SK-N-SH (cell line): Measurements from ENCODE around the gene DNAJC15. TPM values are rescaled to one million over a fixed set of nuclear protein-coding genes. Genes with fewer than 3 reads are reported as not detected.
A peak's percentile ranks its signal among the peaks of the same experiment; 100 is the strongest.

Experiments
- CTCF ChIA-PET: fragments of 300-600, 350-600 bp; formaldehyde crosslinking; extraction: SDS; loops from one replicate; lab custom pipeline; 2021; lab: Yijun Ruan, JAX
- POLR2A ChIA-PET: fragments of 350-600 bp; sonication (Branson Sonifier 250); formaldehyde crosslinking; extraction: SDS; loops from one replicate; lab custom pipeline; 2020; ENCODE audit warnings: antibody characterized with exemption, inconsistent platforms; lab: Yijun Ruan, JAX
- DNase-seq: peaks from one replicate; pipeline ENCODE4 v3.0.0; 2012
- H2AFZ ChIP-seq: fragments of 200-600 bp; sonication (generic); 2 replicates; pipeline ENCODE4 v1.8.1; 2016; ENCODE audit warnings: antibody characterized with exemption, mild to moderate bottlenecking, low read depth
- H3F3A ChIP-seq: fragments of 200-600 bp; sonication (generic); replicated peaks from 2 replicates; pipeline ENCODE3; 2016; ENCODE audit warnings: antibody characterized with exemption, mild to moderate bottlenecking; ENCODE audit not compliant: insufficient read depth
- H3K27ac ChIP-seq, 2 experiments: fragments of 200-500 bp in 1 of 2; fragments of 200-600 bp in 1 of 2; sonication (Bioruptor generic) in 1 of 2; sonication (generic), shearing (Covaris generic) in 1 of 2; 2 replicates each; pipeline versions ENCODE4 v1.5.1 to v1.6.1; 2014 to 2016; ENCODE audit warnings: low read depth in 2 of 2, inconsistent platforms in 1 of 2, low read length in 1 of 2, mild to moderate bottlenecking in 1 of 2, mixed read lengths in 1 of 2
- H3K27me3 ChIP-seq: fragments of 200-600 bp; sonication (generic), shearing (Covaris generic); 2 replicates; pipeline ENCODE4 v1.6.1; 2016; ENCODE audit warnings: mixed run types; ENCODE audit not compliant: insufficient read depth
- H3K36me3 ChIP-seq, 2 experiments: fragments of 200-500 bp in 1 of 2; fragments of 200-600 bp in 1 of 2; sonication (Bioruptor generic) in 1 of 2; sonication (generic) in 1 of 2; replicated peaks in 1 of 2; 2 replicates each; pipeline versions ENCODE3 to v1.5.1; 2014 to 2016; ENCODE audit warnings: low read length in 1 of 2, mild to moderate bottlenecking in 1 of 2; ENCODE audit not compliant: insufficient read depth in 2 of 2, control insufficient read depth in 1 of 2
- H3K4me1 ChIP-seq, 2 experiments: fragments of 200-500 bp in 1 of 2; fragments of 200-600 bp in 1 of 2; sonication (Bioruptor generic) in 1 of 2; sonication (generic), shearing (Covaris generic) in 1 of 2; 2 replicates each; pipeline versions ENCODE4 v1.5.1 to v1.6.1; 2014 to 2016; ENCODE audit warnings: low read depth in 1 of 2, low read length in 1 of 2, mixed run types in 1 of 2; ENCODE audit not compliant: insufficient read depth in 2 of 2, control insufficient read depth in 1 of 2
- H3K4me2 ChIP-seq: fragments of 200-600 bp; sonication (generic), shearing (Covaris generic); 2 replicates; pipeline ENCODE4 v1.6.1; 2017; ENCODE audit warnings: mixed run types
- H3K4me3 ChIP-seq, 2 experiments: fragments of 200-500 bp in 1 of 2; fragments of 200-600 bp in 1 of 2; sonication (Bioruptor generic) in 1 of 2; sonication (generic), shearing (Covaris generic) in 1 of 2; 2 replicates each; pipeline versions ENCODE4 v1.5.1 to v1.8.1; 2014 to 2016; ENCODE audit warnings: low read depth in 2 of 2, inconsistent platforms in 1 of 2, low read length in 1 of 2, mild to moderate bottlenecking in 1 of 2, mixed read lengths in 1 of 2, moderate library complexity in 1 of 2
- H3K79me2 ChIP-seq: fragments of 200-600 bp; sonication (generic); 2 replicates; pipeline ENCODE4 v1.8.1; 2017; ENCODE audit warnings: mild to moderate bottlenecking; ENCODE audit not compliant: insufficient read depth
- H3K9ac ChIP-seq: fragments of 200-600 bp; sonication (generic); 2 replicates; pipeline ENCODE4 v1.6.1; 2017; ENCODE audit warnings: mixed run types
- H3K9me2 ChIP-seq: fragments of 200-600 bp; sonication (generic); 2 replicates; pipeline ENCODE4 v1.6.1; 2017; ENCODE audit warnings: mixed run types
- H3K9me3 ChIP-seq: fragments of 200-600 bp; sonication (generic); 2 replicates; pipeline ENCODE4 v1.6.1; 2017; ENCODE audit warnings: mixed run types, mild to moderate bottlenecking, moderate library complexity
- H4K20me1 ChIP-seq: fragments of 200-600 bp; sonication (generic); 2 replicates; pipeline ENCODE4 v1.6.1; 2017; ENCODE audit warnings: mild to moderate bottlenecking, mixed run types; ENCODE audit not compliant: insufficient read depth
- ELF1 ChIP-seq: IDR thresholded peaks from 2 replicates; pipeline ENCODE4 v1.4.0; 2012
- NFIC ChIP-seq: IDR thresholded peaks from 2 replicates; pipeline ENCODE4 v1.4.0; 2012; ENCODE audit warnings: borderline replicate concordance
- POLR2AphosphoS5 ChIP-seq: IDR thresholded peaks from 2 replicates; pipeline ENCODE4 v1.6.1; 2012; ENCODE audit warnings: low read depth, low read length
- SIN3A ChIP-seq: IDR thresholded peaks from 2 replicates; pipeline ENCODE4 v1.6.1; 2012; ENCODE audit warnings: low read depth, mild to moderate bottlenecking, low read length, moderate library complexity, borderline replicate concordance
- TAF1 ChIP-seq: IDR thresholded peaks from 2 replicates; pipeline ENCODE4 v1.6.1; 2012; ENCODE audit warnings: low read depth, mild to moderate bottlenecking, low read length, moderate library complexity, borderline replicate concordance
- YY1 ChIP-seq: IDR thresholded peaks from 2 replicates; pipeline ENCODE4 v1.4.0; 2012; ENCODE audit warnings: low read depth, mild to moderate bottlenecking
- WGBS: methylation state at CpG from one replicate; pipeline ENCODE4 v1.1.6; 2017; ENCODE audit warnings: low lambda C conversion rate; 5-methylcytosine and 5-hydroxymethylcytosine counted together
- polyA plus RNA-seq, 3 experiments: library from polyadenylated mRNA; depleted of rRNA; stranded (reverse); fragments of >200 nt; gene quantifications; 2 replicates each; pipeline ENCODE4 v1.2.3, GENCODE V29; 2012
- TF ChIP-seq, protein P1 (sequence below): IDR thresholded peaks from 2 replicates; pipeline ENCODE4 v1.4.0; 2012; ENCODE audit warnings: low read depth
- TF ChIP-seq, protein P2 (sequence below): fragments of 200-600 bp; sonication (generic); IDR thresholded peaks from 2 replicates; pipeline ENCODE4 v1.6.1; 2017; ENCODE audit warnings: antibody characterized with exemption, mild to moderate bottlenecking, moderate library complexity
- TF ChIP-seq, protein P3 (sequence below): IDR thresholded peaks from 2 replicates; pipeline ENCODE4; 2012
- TF ChIP-seq, protein P4 (sequence below): IDR thresholded peaks from 2 replicates; pipeline ENCODE4 v1.6.1; 2012; ENCODE audit warnings: mild to moderate bottlenecking, low read depth, low read length, moderate library complexity

DNAJC15 gene
- polyA plus RNA-seq (2012; rRNA removed) = 13.6 and 18.4 TPM in 2 replicates
- 17.4 and 17.6 TPM in 2 replicates for polyA plus RNA-seq (2012; cell fraction: cytosol; rRNA removed)
- 6.2 and 6.7 TPM in 2 replicates for polyA plus RNA-seq (2012; cell fraction: nucleus; rRNA removed)

DNA sequence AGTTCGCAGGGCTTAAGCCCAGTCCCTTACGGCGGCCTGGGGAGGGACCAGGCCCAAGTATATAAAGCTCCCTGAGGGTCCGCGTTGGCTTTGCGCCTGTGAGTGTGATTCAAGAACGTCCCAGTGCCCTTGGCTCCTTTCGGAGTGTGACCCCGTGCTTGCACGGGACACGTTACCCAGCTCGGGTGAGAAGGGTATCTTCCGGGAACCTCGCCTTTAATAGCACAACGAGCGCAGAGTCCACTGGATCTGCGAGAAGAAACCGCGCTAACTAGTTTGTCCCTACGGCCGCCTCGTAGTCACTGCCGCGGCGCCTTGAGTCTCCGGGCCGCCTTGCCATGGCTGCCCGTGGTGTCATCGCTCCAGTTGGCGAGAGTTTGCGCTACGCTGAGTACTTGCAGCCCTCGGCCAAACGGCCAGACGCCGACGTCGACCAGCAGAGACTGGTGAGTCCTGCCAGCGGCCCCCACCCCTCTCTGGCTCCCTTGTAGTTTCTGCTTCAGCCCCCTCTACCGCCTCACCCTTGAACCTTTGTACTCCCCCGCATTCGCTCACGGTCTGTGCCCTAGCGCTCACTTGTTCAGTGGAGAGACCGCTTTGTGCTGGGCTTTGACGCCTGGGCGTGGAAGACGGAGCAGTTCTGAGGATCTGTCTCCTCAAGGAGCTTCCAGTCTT is at the start of gene DNAJC15:
Gene DNAJC15 (plus strand): TSS at position 298 of the 675 bp plus-strand sequence. CDS start 41 bp downstream, at position 339.
- peak; percentile 80 for DNase-seq
- no peaks in the 10 kb centered on the region for H3F3A ChIP-seq
- H3K9me3 ChIP-seq = no peaks in the 10 kb centered on the region
- WGBS = 33% methylated on average over 28 of the region's 48 CpGs
- H3K4me3 ChIP-seq = peak within 1 kb of the TSS; percentile 64 to 67
- H3K4me2 ChIP-seq = peak within 1 kb of the TSS; percentile 71
- TF ChIP-seq NFIC (no peak), YY1 (peak; percentile 82), ELF1 (peak; percentile 34; the same call in 1 of the 2 replicates), POLR2AphosphoS5 (peak; percentile 80), SIN3A (peak; percentile 60; the same call in 1 of the 2 replicates), TAF1 (peak; percentile 69; the same call in 1 of the 2 replicates)
- TF ChIP-seq, protein P1, sequence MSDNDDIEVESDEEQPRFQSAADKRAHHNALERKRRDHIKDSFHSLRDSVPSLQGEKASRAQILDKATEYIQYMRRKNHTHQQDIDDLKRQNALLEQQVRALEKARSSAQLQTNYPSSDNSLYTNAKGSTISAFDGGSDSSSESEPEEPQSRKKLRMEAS = peak; percentile 78
- TF ChIP-seq, protein P2, sequence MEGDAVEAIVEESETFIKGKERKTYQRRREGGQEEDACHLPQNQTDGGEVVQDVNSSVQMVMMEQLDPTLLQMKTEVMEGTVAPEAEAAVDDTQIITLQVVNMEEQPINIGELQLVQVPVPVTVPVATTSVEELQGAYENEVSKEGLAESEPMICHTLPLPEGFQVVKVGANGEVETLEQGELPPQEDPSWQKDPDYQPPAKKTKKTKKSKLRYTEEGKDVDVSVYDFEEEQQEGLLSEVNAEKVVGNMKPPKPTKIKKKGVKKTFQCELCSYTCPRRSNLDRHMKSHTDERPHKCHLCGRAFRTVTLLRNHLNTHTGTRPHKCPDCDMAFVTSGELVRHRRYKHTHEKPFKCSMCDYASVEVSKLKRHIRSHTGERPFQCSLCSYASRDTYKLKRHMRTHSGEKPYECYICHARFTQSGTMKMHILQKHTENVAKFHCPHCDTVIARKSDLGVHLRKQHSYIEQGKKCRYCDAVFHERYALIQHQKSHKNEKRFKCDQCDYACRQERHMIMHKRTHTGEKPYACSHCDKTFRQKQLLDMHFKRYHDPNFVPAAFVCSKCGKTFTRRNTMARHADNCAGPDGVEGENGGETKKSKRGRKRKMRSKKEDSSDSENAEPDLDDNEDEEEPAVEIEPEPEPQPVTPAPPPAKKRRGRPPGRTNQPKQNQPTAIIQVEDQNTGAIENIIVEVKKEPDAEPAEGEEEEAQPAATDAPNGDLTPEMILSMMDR = peak; percentile 23
- TF ChIP-seq, protein P3, sequence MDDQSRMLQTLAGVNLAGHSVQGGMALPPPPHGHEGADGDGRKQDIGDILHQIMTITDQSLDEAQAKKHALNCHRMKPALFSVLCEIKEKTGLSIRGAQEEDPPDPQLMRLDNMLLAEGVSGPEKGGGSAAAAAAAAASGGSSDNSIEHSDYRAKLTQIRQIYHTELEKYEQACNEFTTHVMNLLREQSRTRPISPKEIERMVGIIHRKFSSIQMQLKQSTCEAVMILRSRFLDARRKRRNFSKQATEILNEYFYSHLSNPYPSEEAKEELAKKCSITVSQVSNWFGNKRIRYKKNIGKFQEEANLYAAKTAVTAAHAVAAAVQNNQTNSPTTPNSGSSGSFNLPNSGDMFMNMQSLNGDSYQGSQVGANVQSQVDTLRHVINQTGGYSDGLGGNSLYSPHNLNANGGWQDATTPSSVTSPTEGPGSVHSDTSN = no peak
- TF ChIP-seq, protein P4, sequence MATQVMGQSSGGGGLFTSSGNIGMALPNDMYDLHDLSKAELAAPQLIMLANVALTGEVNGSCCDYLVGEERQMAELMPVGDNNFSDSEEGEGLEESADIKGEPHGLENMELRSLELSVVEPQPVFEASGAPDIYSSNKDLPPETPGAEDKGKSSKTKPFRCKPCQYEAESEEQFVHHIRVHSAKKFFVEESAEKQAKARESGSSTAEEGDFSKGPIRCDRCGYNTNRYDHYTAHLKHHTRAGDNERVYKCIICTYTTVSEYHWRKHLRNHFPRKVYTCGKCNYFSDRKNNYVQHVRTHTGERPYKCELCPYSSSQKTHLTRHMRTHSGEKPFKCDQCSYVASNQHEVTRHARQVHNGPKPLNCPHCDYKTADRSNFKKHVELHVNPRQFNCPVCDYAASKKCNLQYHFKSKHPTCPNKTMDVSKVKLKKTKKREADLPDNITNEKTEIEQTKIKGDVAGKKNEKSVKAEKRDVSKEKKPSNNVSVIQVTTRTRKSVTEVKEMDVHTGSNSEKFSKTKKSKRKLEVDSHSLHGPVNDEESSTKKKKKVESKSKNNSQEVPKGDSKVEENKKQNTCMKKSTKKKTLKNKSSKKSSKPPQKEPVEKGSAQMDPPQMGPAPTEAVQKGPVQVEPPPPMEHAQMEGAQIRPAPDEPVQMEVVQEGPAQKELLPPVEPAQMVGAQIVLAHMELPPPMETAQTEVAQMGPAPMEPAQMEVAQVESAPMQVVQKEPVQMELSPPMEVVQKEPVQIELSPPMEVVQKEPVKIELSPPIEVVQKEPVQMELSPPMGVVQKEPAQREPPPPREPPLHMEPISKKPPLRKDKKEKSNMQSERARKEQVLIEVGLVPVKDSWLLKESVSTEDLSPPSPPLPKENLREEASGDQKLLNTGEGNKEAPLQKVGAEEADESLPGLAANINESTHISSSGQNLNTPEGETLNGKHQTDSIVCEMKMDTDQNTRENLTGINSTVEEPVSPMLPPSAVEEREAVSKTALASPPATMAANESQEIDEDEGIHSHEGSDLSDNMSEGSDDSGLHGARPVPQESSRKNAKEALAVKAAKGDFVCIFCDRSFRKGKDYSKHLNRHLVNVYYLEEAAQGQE = 0 out of 2 replicates have a peak, but pooled peaks have one; percentile 60
- CTCF ChIA-PET = interaction anchor here (0.8 to 1.7 kb wide), 7 partner anchors 9 to 826 kb away, joined by 3 to 9 read pairs (median 4); no protein-coding TSS in a partner anchor
- H2AFZ ChIP-seq = peak within 1 kb of the TSS; percentile 94
- peak within 1 kb of the TSS; percentile 35 to 81 for H3K27ac ChIP-seq
- H3K79me2 ChIP-seq = peaks cover 30% of the 10 kb centered on the region
- POLR2A ChIA-PET = no interaction called here
- H3K27me3 ChIP-seq = no peaks in the 10 kb centered on the region
- H3K9me2 ChIP-seq = no peaks in the 10 kb centered on the region
- peaks cover 0 to 8% of the 10 kb centered on the region in 2 experiments for H3K36me3 ChIP-seq
- H3K9ac ChIP-seq = peak within 1 kb of the TSS; percentile 64
- peaks cover 0 to 8% of the 10 kb centered on the region in 2 experiments; a peak in 2 of 4 replicates for H3K4me1 ChIP-seq
- H4K20me1 ChIP-seq = no peaks in the 10 kb centered on the region
